Fibroblast of lung (primary cell): Measurements from ENCODE around the gene RPRD1B.

Experiments used
- EZH2 ChIP-seq: IDR thresholded peaks from 2 replicates; pipeline ENCODE4 v1.5.1; 2012; ENCODE audit warnings: low read length, control low read depth, mild to moderate bottlenecking; ENCODE audit errors: missing control alignments
- TF ChIP-seq, protein P1 (sequence below), 2 donors: IDR thresholded peaks in 1 of 2; conservative IDR thresholded peaks in 1 of 2; 1 replicate in 1 of 2; 2 replicates in 1 of 2; pipeline ENCODE4 v1.5.1; 2011 to 2012; ENCODE audit warnings: low read length in 2 of 2, control low read depth in 1 of 2, inconsistent platforms in 1 of 2, low read depth in 1 of 2, mild to moderate bottlenecking in 1 of 2

- TF ChIP-seq, protein P1, sequence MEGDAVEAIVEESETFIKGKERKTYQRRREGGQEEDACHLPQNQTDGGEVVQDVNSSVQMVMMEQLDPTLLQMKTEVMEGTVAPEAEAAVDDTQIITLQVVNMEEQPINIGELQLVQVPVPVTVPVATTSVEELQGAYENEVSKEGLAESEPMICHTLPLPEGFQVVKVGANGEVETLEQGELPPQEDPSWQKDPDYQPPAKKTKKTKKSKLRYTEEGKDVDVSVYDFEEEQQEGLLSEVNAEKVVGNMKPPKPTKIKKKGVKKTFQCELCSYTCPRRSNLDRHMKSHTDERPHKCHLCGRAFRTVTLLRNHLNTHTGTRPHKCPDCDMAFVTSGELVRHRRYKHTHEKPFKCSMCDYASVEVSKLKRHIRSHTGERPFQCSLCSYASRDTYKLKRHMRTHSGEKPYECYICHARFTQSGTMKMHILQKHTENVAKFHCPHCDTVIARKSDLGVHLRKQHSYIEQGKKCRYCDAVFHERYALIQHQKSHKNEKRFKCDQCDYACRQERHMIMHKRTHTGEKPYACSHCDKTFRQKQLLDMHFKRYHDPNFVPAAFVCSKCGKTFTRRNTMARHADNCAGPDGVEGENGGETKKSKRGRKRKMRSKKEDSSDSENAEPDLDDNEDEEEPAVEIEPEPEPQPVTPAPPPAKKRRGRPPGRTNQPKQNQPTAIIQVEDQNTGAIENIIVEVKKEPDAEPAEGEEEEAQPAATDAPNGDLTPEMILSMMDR (conservative IDR thresholded peaks at IDR 0.05 in 1 of 2, IDR thresholded peaks at IDR 0.05 in 1 of 2; ENCODE audit: low read depth in 1 of 2, low read length in 2 of 2) = no peak
- TF ChIP-seq EZH2 = no peak
Observed at GRCh38 chr20:38052870-38053269, 19.3 kb downstream of the RPRD1B start.
